ENCODE results near the gene ARHGEF6. TPM values are rescaled to one million over a fixed set of nuclear protein-coding genes. Genes with fewer than 3 reads are reported as not detected.

The ARHGEF6 gene
- total RNA-seq: 3.6 and 4.8 TPM in 2 replicates

GRCh38 chrX:136780763-136781162 lies at the start of gene ARHGEF6:
TSS of gene ARHGEF6 (minus strand) at chrX:136780932. CDS start at chrX:136780882, 50 bp downstream.

GRCh38 chrX:136647677-136648360 lies 132.9 kb downstream of the ARHGEF6 start, which contains the start of gene CD40LG:
TSS of gene CD40LG (plus strand) at chrX:136648158. CDS start at chrX:136648249, 91 bp downstream.

Other genes with a start within 250 kb of the ARHGEF6 start
- gene VGLL1, start 248.7 kb downstream of the ARHGEF6 start, total RNA-seq: not detected in 2 replicates
- gene CD40LG, start 132.8 kb downstream of the ARHGEF6 start, total RNA-seq: not detected in 2 replicates
- 167 and 193 TPM in 2 replicates for gene RBMX, start 99.8 kb upstream of the ARHGEF6 start, total RNA-seq

All from endothelial cell of coronary artery (primary cell).